ENCODE data around the gene KRT81.

DNA sequence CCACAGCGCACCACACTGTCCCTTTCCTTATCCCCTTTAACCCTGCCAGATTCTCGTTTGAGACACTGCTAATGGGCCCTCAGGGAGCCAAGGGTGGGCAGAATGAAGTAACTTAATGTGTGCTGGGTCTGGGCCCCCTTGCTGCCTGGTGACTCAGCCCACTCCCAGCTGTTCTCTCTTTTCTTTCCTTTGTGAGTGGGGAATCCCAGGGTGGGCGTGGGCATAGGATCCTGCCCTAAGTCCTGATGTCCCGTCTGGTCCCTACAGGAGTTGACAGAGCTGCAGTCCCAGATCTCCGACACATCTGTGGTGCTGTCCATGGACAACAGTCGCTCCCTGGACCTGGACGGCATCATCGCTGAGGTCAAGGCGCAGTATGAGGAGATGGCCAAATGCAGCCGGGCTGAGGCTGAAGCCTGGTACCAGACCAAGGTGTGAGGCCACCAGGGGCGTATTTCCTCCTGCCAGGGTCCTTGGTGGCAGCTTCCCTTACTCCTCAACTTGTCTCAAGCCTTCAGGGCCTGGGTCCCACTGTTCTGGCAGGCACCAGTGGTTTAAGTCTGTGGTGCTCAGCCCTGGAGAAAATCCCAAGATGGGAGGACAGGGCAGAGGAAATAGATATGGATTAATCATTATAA, 50.0 kb downstream of the KRT81 start:
- no peak for TF ChIP-seq POLR2AphosphoS5 (IDR thresholded peaks at IDR 0.05; ENCODE audit: borderline replicate concordance, low read depth, low read length)
- no peak for TF ChIP-seq EZH2 (IDR thresholded peaks at IDR 0.05)
- no peak for TF ChIP-seq FOXP2 (optimal IDR thresholded peaks at IDR 0.05; ENCODE audit: control extremely low read depth, extremely low read length, insufficient read depth)
